Measurements from ENCODE around the gene SGCA.

Gene SGCA

GRCh38 chr17:50211249-50212120, 45.7 kb downstream of the SGCA start:
- DNase-seq (ENCODE audit: low read depth, low spot score): no peak
- no peak overlapping the region for H3K4me3 ChIP-seq (ENCODE audit: low read depth, low read length)
- TF ChIP-seq CTCF (IDR thresholded peaks at IDR 0.05; ENCODE audit: insufficient read depth, low read length, missing control alignments): no peak
- ChIA-PET CTCF (interaction anchor here (0.7 to 24.1 kb wide), 7 partner anchors 9 to 86 kb away, joined by 3 to 489 read pairs (median 6); partner anchors contain the start of genes COL1A1 and TMEM92), POLR2A (interaction anchor here (1.1 to 44.9 kb wide), 7 partner anchors 9 to 79 kb away, joined by 3 to 2316 read pairs (median 98); partner anchors contain the start of genes COL1A1 and TMEM92)

- no peak for DNase-seq (ENCODE audit: low read depth, low spot score)
These were observed 46.5 kb downstream of the SGCA start for GRCh38 chr17:50212121-50212843.

DNA sequence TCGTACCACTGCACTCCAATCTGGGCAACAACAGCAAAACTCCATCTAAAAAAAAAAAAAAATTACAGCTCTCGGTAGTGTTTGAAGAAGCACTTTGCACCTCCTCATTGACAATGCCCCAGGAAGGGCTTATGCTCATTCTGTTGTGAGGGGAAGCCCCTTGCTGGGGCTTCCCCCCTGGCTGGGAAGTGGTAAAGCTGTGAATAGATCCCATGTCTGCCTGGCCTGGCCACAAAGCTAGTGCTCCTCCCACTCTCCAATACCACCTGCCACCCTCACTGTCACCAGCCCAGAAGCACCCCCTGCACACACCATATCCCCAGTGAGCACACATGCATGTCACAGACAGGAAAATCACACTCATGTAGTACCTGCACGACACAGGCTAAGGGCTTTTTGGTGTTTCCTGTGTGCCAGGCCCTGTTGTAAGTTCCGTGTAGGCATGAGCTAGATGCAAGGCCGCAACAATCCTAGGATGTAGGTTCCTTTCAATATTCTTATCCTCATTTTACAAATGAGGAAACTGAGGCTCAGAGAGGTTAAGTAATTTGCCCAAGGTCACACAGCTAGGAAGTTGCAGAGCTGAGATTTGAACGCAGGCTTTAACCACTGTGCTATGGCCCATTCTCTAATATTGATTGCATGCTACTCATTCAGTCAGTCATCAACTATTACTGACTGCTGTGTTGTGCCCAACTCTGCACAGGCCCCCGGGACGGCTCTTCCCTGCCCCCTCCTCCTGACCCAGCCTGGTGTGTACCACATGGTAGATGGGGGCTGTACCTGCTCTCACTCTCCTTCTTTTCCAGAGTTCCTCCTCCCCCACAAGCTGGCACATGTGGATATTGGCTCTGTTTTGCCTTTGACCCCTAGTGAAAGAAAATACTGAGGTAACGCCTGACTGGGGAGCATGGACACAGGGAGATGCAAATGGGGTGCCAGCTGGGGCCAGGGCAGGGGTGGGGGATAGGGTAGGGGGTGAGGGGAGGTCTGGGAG, 47.5 kb downstream of the SGCA start:
- DNase-seq (ENCODE audit: low read depth, low spot score): no peak
- CTCF ChIA-PET: interaction anchor here (0.7 to 24.1 kb wide), 6 partner anchors 11 to 84 kb away, joined by 3 to 489 read pairs (median 5); partner anchors contain the start of genes COL1A1 and TMEM92
- POLR2A ChIA-PET: interaction anchor here (1.0 to 44.9 kb wide), 4 partner anchors 11 to 76 kb away, joined by 3 to 2316 read pairs (median 1124); partner anchors contain the start of genes COL1A1 and TMEM92
- H3K4me3 ChIP-seq (ENCODE audit: low read depth, low read length): no peak overlapping the region
- no peak for TF ChIP-seq CTCF (IDR thresholded peaks at IDR 0.05; ENCODE audit: insufficient read depth, low read length, missing control alignments)

More at GRCh38 chr17:50212121-50212843, 46.5 kb downstream of the SGCA start:
- no peak for TF ChIP-seq CTCF (IDR thresholded peaks at IDR 0.05; ENCODE audit: insufficient read depth, low read length, missing control alignments)
- CTCF ChIA-PET: interaction anchor here (0.7 to 24.1 kb wide), 9 partner anchors 8 to 85 kb away, joined by 3 to 489 read pairs (median 4); partner anchors contain the start of genes COL1A1 and TMEM92
- POLR2A ChIA-PET: interaction anchor here (1.0 to 44.9 kb wide), 5 partner anchors 8 to 77 kb away, joined by 3 to 2316 read pairs (median 831); partner anchors contain the start of genes COL1A1 and TMEM92
- no peak overlapping the region for H3K4me3 ChIP-seq (ENCODE audit: low read depth, low read length)

GRCh38 chr17:50214976-50215760, 49.4 kb downstream of the SGCA start:
- no peak for DNase-seq (ENCODE audit: low read depth, low spot score)
- CTCF ChIA-PET: interaction anchor here (1.1 to 24.1 kb wide), 4 partner anchors 12 to 74 kb away, joined by 3 to 489 read pairs (median 23); partner anchors contain the start of genes COL1A1 and TMEM92
- POLR2A ChIA-PET: interaction anchor here (0.6 to 24.4 kb wide), 4 partner anchors 12 to 75 kb away, joined by 3 to 1416 read pairs (median 418); partner anchors contain the start of gene COL1A1
- TF ChIP-seq CTCF (IDR thresholded peaks at IDR 0.05; ENCODE audit: insufficient read depth, low read length, missing control alignments): no peak
- H3K4me3 ChIP-seq (ENCODE audit: low read depth, low read length): no peak overlapping the region

GRCh38 chr17:50217591-50217990, 51.8 kb downstream of the SGCA start:
- H3K4me3 ChIP-seq (ENCODE audit: low read depth, low read length): no peak overlapping the region
- no peak for DNase-seq (ENCODE audit: low read depth, low spot score)
- CTCF ChIA-PET: interaction anchor here (1.2 to 24.1 kb wide), 7 partner anchors 12 to 80 kb away, joined by 3 to 489 read pairs (median 5); partner anchors contain the start of genes COL1A1 and TMEM92
- TF ChIP-seq CTCF (IDR thresholded peaks at IDR 0.05; ENCODE audit: insufficient read depth, low read length, missing control alignments): no peak
- POLR2A ChIA-PET: interaction anchor here (1.3 to 24.4 kb wide), 6 partner anchors 7 to 56 kb away, joined by 3 to 1416 read pairs (median 56); partner anchors contain the start of genes COL1A1 and TMEM92

Data from AG04449 (cell line).